Measurements from ENCODE around the gene TAS2R50.

The TAS2R50 gene

GRCh38 chr12:11022520-11022919 lies 35.8 kb upstream of the TAS2R50 start, which contains the start of gene TAS2R19:
Gene TAS2R19 (minus strand): TSS chr12:11022620. CDS start chr12:11022571, 49 bp downstream.
- H4K20me1 ChIP-seq (ENCODE audit: insufficient read depth): no peaks in the 10 kb centered on the region
- no peaks in the 10 kb centered on the region for H3K36me3 ChIP-seq (ENCODE audit: insufficient read depth)
- H3K27me3 ChIP-seq (ENCODE audit: insufficient read depth, low read depth): no peaks in the 10 kb centered on the region
- no peak for TF ChIP-seq CTCF (conservative IDR thresholded peaks at IDR 0.05; ENCODE audit: low read depth, low read length)
- no peaks in the 10 kb centered on the region for H3K4me1 ChIP-seq (ENCODE audit: low read depth, poor library complexity, severe bottlenecking)
- no peak within 1 kb of the TSS for H3K27ac ChIP-seq
- H3K4me2 ChIP-seq: no peak within 1 kb of the TSS
- no peak within 1 kb of the TSS for H3K4me3 ChIP-seq (IDR thresholded peaks at IDR 0.05; ENCODE audit: insufficient read depth, low read depth, low read length)
- no peaks in the 10 kb centered on the region for H3K79me2 ChIP-seq (ENCODE audit: insufficient read depth, low read depth)
- no peak within 1 kb of the TSS for H3K9ac ChIP-seq
- no peak within 1 kb of the TSS for H2AFZ ChIP-seq (ENCODE audit: low read depth)

- no peak for TF ChIP-seq CTCF (conservative IDR thresholded peaks at IDR 0.05; ENCODE audit: low read depth, low read length)
- no peaks in the 10 kb centered on the region for H4K20me1 ChIP-seq (ENCODE audit: insufficient read depth)
- H3K4me3 ChIP-seq (IDR thresholded peaks at IDR 0.05; ENCODE audit: insufficient read depth, low read depth, low read length): no peak overlapping the region
- no peaks in the 10 kb centered on the region for H3K27me3 ChIP-seq (ENCODE audit: insufficient read depth, low read depth)
- H3K9ac ChIP-seq: no peak overlapping the region
- H2AFZ ChIP-seq (ENCODE audit: low read depth): no peak overlapping the region
- no peak overlapping the region for H3K27ac ChIP-seq
- H3K79me2 ChIP-seq (ENCODE audit: insufficient read depth, low read depth): no peaks in the 10 kb centered on the region
- H3K4me2 ChIP-seq: no peak overlapping the region
- H3K4me1 ChIP-seq (ENCODE audit: low read depth, poor library complexity, severe bottlenecking): no peaks in the 10 kb centered on the region
- H3K36me3 ChIP-seq (ENCODE audit: insufficient read depth): no peaks in the 10 kb centered on the region
These were observed 30.2 kb upstream of the TAS2R50 start for GRCh38 chr12:11016937-11017336.

- Histone ChIP-seq H3K79me2 (ENCODE audit: insufficient read depth, low read depth) (no peaks in the 10 kb centered on the region), H3K27ac (no peak overlapping the region), H3K4me2 (no peak overlapping the region), H2AFZ (ENCODE audit: low read depth) (no peak overlapping the region), H4K20me1 (ENCODE audit: insufficient read depth) (no peaks in the 10 kb centered on the region), H3K4me1 (ENCODE audit: low read depth, poor library complexity, severe bottlenecking) (no peaks in the 10 kb centered on the region), H3K36me3 (ENCODE audit: insufficient read depth) (no peaks in the 10 kb centered on the region), H3K4me3 (IDR thresholded peaks at IDR 0.05; ENCODE audit: insufficient read depth, low read depth, low read length) (no peak overlapping the region), H3K9ac (no peak overlapping the region), H3K27me3 (ENCODE audit: insufficient read depth, low read depth) (no peaks in the 10 kb centered on the region)
- TF ChIP-seq CTCF (conservative IDR thresholded peaks at IDR 0.05; ENCODE audit: low read depth, low read length): no peak
These were observed 29.2 kb upstream of the TAS2R50 start for GRCh38 chr12:11015775-11016430.

- Histone ChIP-seq H4K20me1 (ENCODE audit: insufficient read depth) (no peaks in the 10 kb centered on the region), H2AFZ (ENCODE audit: low read depth) (no peak overlapping the region), H3K27me3 (ENCODE audit: insufficient read depth, low read depth) (no peaks in the 10 kb centered on the region), H3K79me2 (ENCODE audit: insufficient read depth, low read depth) (no peaks in the 10 kb centered on the region), H3K27ac (no peak overlapping the region), H3K4me3 (IDR thresholded peaks at IDR 0.05; ENCODE audit: insufficient read depth, low read depth, low read length) (no peak overlapping the region), H3K36me3 (ENCODE audit: insufficient read depth) (no peaks in the 10 kb centered on the region), H3K4me1 (ENCODE audit: low read depth, poor library complexity, severe bottlenecking) (no peaks in the 10 kb centered on the region), H3K4me2 (no peak overlapping the region), H3K9ac (no peak overlapping the region)
- TF ChIP-seq CTCF (conservative IDR thresholded peaks at IDR 0.05; ENCODE audit: low read depth, low read length): no peak
These were observed 27.5 kb upstream of the TAS2R50 start for GRCh38 chr12:11014234-11014633.

Data from KMS-11 (cell line).